ENCODE results near the gene FXYD6.

Gene FXYD6

GRCh38 chr11:117834068-117834810, 42.2 kb downstream of the FXYD6 start:
- TF ChIP-seq GATA3 (IDR thresholded peaks at IDR 0.05; ENCODE audit: low read depth, low read length) (no peak), GATA2 (IDR thresholded peaks at IDR 0.05; ENCODE audit: low read depth, low read length) (no peak)

- no peak for TF ChIP-seq GATA2 (IDR thresholded peaks at IDR 0.05; ENCODE audit: low read depth, low read length)
- no peak for TF ChIP-seq GATA3 (IDR thresholded peaks at IDR 0.05; ENCODE audit: low read depth, low read length)
These were observed 43.0 kb downstream of the FXYD6 start for GRCh38 chr11:117833401-117833891.

- TF ChIP-seq GATA3 (IDR thresholded peaks at IDR 0.05; ENCODE audit: low read depth, low read length) (no peak), GATA2 (IDR thresholded peaks at IDR 0.05; ENCODE audit: low read depth, low read length) (no peak)
These were observed 43.9 kb downstream of the FXYD6 start for GRCh38 chr11:117832511-117832910.

- TF ChIP-seq GATA3 (IDR thresholded peaks at IDR 0.05; ENCODE audit: low read depth, low read length) (no peak), GATA2 (IDR thresholded peaks at IDR 0.05; ENCODE audit: low read depth, low read length) (no peak)
These were observed 44.6 kb downstream of the FXYD6 start for GRCh38 chr11:117831661-117832415.

- TF ChIP-seq GATA3 (IDR thresholded peaks at IDR 0.05; ENCODE audit: low read depth, low read length) = no peak
- TF ChIP-seq GATA2 (IDR thresholded peaks at IDR 0.05; ENCODE audit: low read depth, low read length) = no peak
These were observed 45.6 kb downstream of the FXYD6 start for GRCh38 chr11:117830674-117831351.

- TF ChIP-seq GATA2 (IDR thresholded peaks at IDR 0.05; ENCODE audit: low read depth, low read length) (no peak), GATA3 (IDR thresholded peaks at IDR 0.05; ENCODE audit: low read depth, low read length) (no peak)
These were observed 46.4 kb downstream of the FXYD6 start for GRCh38 chr11:117830072-117830471.

GRCh38 chr11:117829369-117829725, 47.1 kb downstream of the FXYD6 start:
- no peak for TF ChIP-seq GATA2 (IDR thresholded peaks at IDR 0.05; ENCODE audit: low read depth, low read length)
- no peak for TF ChIP-seq GATA3 (IDR thresholded peaks at IDR 0.05; ENCODE audit: low read depth, low read length)

- TF ChIP-seq GATA3 (IDR thresholded peaks at IDR 0.05; ENCODE audit: low read depth, low read length) (no peak), GATA2 (IDR thresholded peaks at IDR 0.05; ENCODE audit: low read depth, low read length) (no peak)
These were observed 47.7 kb downstream of the FXYD6 start for GRCh38 chr11:117828611-117829368.

GRCh38 chr11:117827521-117828511, 48.6 kb downstream of the FXYD6 start:
- TF ChIP-seq GATA2 (IDR thresholded peaks at IDR 0.05; ENCODE audit: low read depth, low read length) (no peak), GATA3 (IDR thresholded peaks at IDR 0.05; ENCODE audit: low read depth, low read length) (no peak)

- TF ChIP-seq GATA2 (IDR thresholded peaks at IDR 0.05; ENCODE audit: low read depth, low read length) (no peak), GATA3 (IDR thresholded peaks at IDR 0.05; ENCODE audit: low read depth, low read length) (no peak)
These were observed 49.6 kb downstream of the FXYD6 start for GRCh38 chr11:117826832-117827231.

GRCh38 chr11:117826190-117826570, 50.3 kb downstream of the FXYD6 start:
- TF ChIP-seq GATA3 (IDR thresholded peaks at IDR 0.05; ENCODE audit: low read depth, low read length) (no peak), GATA2 (IDR thresholded peaks at IDR 0.05; ENCODE audit: low read depth, low read length) (no peak)

GRCh38 chr11:117825538-117826189, 50.8 kb downstream of the FXYD6 start:
- no peak for TF ChIP-seq GATA3 (IDR thresholded peaks at IDR 0.05; ENCODE audit: low read depth, low read length)
- no peak for TF ChIP-seq GATA2 (IDR thresholded peaks at IDR 0.05; ENCODE audit: low read depth, low read length)
